NCI-H748 treated with DMSO at 0.1 percent for 48 hours (cell line): ENCODE data around the gene PIEZO1.
A peak's percentile ranks its signal among the peaks of the same experiment; 100 is the strongest.

Experiments
- DNase-seq: peaks from one replicate; lab custom pipeline; 2025; lab: John Stamatoyannopoulos, UW

Gene PIEZO1

DNA sequence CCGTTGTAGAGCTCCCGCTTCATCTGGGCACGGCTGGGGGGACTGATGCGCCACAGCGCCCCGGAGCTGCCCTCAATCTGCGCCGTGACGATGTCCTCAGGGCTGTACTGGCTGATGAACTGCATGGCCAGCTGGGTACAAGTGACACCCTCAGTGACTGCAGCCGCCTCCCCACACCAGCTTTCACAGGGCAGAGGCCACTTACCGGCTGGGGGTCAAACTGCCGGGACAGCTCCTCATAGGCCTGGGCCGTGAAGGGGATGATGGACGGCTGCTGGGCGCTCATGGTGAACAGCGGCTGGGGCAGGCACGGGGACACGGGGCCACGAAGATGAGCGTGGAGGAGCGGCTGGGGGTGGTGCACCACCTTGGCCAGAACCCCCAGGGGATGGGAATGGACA, 68.4 kb downstream of the PIEZO1 start:
- DNase-seq = no peak

DNA sequence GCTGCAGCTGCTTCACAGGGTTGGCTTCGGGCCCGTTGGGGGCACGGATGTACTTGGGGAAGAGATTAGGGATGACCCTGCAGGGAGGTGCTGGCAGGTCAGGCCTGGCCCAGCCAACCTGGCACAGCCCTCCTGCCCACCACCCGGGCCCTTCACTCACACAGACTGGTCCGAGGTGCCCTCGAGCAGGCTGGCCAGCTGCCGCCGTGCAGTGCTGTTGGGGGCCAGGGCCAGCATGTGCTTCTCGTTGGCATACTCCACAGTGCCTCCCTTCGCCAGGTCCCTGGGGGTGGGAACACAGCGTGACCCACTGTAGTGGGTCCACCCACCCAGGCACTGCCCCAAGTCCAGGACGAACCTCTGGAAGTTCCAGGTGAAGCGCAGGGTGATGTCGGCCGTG, 68.8 kb downstream of the PIEZO1 start:
- DNase-seq = no peak

DNA sequence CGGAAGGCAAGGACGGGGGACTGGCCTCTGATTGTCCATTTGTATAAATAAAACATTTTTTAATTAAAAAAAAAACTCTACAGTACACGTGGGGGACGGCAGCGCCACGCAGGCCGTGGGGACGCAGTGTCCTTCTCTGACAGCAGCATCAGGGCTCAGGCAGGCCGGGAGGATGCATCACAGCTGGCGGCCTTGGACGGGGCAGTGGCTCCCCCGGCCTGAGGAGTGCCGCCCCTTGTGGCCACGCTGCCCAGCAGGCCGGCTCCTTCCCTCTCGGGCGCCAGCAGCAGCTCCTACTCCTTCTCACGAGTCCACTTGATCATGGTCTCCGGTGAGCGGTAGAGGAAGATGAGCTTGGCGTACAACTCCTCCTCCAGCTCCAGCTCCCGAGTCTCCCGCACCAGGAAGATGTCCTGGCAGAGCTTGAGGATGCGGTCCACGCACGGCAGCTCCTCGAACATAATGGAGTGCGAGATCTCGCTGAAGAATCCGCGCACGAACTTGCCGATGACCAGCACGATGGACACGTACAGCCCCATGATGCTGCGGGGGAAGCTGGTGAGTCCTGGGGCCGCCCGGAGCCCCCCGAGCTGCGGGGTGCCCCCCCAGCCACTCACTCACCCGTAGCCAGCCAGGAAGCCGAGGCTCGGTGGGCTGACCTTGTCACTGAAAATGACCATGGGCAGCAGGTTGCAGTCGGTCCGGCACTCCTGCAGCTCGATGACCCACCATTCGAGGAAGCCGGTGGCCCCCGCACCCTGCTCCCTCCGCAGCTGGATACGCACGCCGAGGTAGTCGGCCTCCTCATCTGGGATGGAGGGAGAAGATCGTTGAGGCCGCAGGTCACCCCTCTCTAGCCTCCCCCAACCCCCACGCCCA, 69.5 kb downstream of the PIEZO1 start:
- no peak for DNase-seq

DNA sequence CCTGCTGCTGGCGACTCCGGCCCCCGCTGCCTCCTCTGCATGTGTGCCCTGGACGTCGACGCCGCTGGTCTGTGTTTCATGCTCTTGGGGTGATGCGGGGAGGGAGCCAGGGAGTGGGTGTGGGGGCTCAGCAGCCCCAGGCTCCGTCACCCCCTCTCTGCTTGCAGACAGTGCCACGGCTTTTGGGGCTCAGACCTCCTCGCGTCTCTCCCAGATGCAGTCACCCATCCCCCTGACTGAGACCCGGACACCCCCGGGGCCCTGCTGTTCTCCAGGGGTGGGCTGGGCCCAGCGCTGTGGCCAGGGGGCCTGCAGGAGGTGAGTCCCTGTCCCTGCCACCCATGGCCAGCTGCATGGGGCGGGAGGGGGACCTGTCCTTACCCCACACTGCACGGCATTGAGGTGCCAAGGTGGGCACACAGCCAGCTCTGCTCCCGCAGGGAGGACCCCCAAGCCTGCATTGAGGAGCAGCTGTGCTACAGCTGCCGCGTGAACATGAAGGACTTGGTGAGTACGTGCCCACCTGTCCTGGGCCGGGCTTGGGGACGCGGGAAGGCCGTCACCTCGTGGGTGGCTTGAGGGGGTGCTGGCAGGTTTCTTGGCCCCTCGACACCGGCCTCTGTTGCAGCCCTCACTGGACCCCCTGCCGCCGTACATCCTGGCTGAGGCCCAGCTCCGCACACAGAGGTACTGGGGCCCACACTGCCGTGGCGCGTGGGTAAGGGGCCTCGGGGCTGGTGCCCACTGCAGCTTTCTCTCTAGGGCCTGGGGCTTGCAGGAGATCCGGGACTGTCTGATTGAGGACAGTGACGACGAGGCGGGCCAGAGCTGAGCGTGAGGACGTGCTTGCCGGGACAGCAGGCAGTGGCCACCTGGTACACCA, 70.4 kb downstream of the PIEZO1 start:
- no peak for DNase-seq

DNA sequence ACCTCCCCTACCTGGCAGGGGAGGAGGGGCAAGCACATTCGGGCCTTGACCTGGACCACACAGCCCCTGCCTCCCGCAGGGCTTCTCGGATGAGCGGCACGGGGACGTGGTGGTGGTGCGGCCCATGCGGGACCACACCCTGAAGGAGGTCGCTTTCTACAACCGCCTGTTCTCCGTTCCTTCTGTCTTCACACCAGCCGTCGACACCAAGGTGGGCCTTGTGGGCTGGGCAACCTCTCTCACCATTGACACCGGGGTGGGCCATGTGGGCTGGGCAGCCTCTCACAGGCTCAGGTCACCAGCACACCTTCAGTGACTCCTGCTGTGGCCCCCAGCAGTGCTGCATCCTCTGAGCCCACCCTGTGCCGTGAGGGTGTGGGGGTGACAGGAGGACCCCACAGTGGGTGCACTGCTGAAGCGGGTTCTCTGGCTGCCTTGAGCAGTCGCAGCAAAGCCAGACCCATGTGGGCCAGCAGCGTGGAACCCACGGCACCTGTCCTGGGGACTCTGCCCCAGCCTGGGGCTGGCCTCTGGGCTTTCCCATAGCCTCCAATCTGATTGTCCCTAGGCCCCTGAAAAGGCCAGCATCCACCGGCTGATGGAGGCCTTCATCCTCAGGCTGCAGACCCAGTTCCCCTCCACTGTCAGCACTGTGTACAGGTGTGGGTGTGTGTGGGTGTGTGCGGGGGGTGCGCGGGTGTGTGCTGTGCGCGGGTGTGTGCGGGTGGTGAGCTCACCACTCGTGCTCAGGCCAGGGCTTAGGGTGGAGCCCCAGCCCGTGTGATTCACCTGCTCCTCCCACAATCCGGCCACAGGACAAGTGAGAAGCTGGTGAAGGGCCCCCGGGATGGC, 71.2 kb downstream of the PIEZO1 start:
- no peak for DNase-seq

DNA sequence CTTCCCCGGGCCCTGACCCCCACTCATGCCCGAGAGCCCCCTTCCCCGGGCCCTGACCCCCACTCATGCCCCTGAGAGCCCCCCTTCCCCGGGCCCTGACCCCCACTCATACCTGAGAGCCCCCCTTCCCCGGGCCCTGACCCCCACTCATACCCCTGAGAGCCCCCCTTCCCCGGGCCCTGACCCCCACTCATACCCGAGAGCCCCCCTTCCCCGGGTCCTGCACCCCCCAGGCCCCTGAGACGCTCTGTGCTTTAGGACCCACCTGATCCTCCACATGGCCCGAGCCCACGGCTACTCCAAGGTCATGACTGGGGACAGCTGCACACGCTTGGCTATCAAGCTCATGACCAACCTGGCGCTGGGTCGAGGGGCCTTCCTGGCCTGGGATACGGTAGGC, 72.0 kb downstream of the PIEZO1 start:
- no peak for DNase-seq

DNA sequence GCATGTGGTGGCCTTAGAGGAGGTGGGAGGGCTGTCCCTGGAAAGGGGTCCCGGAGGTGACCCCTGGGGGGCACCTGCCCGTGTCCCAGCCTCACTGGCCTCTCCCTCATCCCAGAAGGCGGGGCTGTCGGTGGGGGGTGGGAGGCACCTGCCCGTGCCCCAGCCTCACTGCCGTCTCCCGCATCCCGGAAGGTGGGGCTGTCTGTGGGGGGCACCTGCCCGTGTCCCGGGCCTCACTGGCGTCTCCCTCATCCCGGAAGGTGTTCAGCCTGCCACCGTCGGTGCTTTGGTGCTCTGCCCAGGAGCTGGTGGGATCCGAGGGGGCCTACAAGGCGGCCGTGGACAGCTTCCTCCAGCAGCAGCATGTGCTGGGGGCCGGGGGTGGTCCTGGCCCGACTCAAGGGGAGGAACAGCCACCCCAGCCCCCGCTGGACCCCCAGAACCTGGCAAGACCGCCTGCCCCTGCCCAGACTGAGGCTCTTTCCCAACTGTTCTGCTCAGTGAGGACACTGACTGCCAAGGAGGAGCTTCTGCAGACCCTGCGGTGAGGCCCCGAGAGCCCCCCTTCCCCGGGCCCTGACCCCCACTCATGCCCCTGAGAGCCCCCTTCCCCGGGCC, 72.5 kb downstream of the PIEZO1 start:
- DNase-seq = no peak

DNA sequence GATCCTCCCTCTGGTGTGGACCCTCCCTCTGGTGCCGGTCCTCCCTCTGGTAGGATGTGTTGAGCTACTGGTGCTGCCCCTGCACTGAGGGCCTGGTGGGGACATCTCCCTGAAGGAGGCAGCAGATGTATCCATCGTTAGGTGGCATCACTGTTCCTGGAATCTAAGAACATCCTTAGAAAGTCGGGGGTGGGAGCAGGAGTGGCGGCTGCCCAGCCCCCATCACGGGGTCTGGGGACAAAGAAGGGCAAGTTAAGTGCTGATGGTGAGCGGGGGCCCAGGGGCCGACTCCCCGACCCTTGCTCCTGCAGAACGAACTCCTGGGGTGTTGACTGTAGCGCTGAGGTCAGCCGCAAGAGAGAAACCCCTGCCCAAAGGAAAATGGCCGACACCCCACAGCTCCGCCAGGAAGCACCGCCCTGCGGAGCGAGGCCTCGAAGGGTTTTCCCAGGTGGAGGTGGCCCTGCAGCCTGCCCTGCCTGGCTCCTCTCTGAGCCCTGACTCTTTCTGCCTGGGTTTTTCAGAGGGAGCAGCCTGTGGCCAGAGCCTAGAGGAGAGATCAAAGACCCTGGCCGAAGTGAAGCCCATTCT, 73.2 kb downstream of the PIEZO1 start:
- no peak for DNase-seq

DNA sequence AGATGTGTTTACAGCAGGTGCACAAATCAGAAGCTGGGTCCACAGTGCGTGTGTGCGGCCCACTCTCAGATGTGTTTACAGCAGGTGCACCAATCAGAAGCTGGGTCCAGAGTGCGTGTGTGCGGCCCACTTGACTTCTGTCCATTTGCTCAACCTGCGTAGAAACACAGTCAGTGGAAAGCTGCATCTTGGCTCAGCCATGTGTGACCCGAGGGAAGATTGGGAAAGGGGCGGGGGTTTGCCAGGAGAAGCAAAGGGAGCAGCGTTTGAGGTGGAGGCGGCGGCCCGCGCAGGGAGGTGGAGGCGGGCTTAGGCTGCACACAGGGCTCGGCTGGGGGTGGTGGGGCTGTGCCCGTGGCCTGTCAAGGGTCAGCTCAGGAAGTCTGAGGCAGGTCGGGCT, 74.5 kb downstream of the PIEZO1 start:
- DNase-seq = no peak

DNA sequence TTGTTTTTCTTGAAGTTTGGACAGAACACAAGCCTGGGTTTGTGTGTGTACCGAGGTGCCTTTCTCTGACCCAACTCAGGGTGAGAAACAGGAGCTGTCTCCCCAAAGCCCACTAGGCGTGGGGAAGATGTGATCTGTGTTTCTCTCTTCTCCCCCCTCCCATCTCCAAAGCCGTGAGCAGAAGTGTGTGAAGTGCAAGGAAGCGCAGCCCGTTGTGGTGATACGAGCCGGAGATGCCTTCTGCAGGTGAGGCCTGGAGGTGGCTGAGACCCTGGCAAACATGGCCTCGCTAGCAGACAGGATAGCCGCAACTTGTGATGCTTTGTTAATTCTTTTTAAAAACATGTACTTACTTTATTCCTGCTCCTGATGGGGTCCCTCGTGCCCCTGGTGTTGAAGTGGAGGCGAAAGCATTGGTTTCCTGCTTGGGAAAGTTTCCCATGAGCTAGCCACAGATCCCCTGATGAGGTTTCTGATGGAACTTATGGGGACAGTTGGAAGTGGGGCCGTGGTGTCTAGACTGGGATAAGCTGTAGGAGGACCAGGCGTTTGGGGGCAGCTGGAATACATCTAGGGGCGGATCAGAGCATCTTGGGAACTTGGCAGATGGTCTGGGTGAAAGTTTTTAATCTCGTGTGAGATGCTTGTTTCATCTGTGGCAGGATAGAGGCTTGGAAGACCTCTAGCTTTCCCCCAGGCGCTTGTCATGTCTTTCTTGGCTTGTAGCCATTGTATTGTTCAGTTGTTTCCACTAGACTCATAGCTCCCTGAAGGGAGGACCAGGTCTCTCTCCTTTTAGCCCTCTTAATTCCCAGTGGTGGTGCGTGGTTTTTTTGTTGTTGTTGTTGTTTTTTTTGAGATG, 77.8 kb downstream of the PIEZO1 start:
- DNase-seq = no peak

DNA sequence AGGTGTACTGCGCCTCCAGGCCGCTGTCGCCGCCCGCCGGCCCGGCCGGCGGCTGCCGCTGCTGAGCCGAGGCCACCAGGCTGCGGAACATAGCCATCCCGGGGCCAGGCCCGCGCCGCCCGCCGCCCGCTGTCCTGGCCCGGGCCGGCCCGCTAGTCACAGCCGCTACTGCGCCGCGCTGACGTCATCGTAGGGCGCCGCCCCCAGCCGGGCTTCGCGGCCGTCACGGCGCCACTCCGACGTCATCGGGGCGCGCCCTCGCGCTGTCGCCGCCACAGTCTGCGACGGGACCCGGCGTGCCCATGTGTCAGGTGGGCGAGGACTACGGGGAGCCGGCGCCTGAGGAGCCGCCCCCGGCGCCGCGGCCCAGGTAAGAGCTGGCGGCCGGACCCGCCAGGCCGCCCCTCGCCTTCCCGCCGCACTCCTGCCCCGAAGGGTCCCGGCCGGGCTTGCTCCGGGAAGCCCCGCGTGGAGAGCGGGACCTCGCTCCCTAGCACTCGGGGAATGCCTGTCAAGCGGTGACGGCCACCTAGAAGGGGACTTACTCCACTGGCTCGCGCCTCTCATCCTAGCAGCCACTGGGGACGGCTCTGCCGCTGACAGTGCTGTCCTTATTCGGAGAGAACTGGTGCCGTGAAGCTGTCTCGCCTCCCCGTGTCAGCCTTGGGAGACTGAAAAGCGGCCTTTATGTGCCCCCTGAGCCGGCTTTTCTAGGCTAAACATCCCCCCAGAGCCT, 78.6 kb downstream of the PIEZO1 start, which contains the start of the genes CTU2 and RNF166:
Gene CTU2 (plus strand): TSS at position 275 of the 736 bp plus-strand sequence. CDS start 28 bp downstream, at position 303.
Gene RNF166 (minus strand): TSS at position 180 of the 736 bp plus-strand sequence. CDS start 83 bp downstream, at position 97.
- DNase-seq = peak; percentile 19

DNA sequence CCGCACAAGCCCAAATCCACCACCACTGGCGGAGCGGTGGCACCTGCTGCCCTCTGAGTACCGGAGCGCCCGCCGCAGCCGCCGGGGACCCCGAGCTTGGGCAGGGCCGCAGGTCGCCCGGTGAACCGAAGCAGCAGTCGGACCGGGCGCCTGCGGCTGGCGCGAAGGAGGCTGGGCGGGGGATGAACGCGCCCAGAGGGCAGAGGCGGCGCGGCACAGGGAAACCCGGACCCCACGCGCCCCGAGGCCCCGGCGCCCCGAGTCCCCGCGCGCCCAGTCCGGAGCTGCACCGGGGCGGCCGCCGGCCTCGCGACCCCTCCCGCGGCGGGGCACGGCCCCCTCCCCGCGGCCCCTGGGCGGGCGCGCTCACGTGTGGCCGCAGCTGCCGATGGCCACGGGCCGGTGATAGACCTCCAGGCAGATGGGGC, 79.2 kb downstream of the PIEZO1 start:
- no peak for DNase-seq

DNA sequence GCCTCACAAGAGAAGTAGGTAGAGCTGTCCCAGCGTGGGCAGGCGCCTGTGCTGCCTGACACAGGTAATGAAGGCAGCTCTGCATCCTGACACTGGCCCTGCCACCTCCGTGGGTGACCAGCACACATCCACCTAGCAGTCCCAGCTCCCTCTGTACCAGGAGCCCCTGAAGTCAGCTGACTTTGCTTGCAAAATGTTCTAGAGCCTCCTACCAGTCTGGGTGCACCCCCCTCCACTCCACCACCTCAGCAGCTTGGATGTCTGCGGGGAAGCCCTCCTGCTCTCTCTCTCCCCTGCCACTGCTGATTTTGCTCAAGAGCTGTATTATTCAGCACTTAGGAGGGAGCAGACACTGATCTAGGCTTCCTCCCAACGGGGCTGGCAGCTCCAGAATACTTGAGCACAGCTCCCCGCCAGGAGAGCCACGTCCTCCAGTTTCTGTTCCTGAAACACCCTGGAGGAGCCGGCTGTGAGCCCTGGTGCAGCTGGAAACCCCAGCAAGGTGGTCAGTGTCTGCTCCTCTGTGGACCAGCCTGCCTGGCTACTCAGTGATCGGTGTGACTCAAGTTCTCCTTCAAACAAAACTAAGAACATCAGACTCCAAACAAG, 79.8 kb downstream of the PIEZO1 start:
- no peak for DNase-seq

DNA sequence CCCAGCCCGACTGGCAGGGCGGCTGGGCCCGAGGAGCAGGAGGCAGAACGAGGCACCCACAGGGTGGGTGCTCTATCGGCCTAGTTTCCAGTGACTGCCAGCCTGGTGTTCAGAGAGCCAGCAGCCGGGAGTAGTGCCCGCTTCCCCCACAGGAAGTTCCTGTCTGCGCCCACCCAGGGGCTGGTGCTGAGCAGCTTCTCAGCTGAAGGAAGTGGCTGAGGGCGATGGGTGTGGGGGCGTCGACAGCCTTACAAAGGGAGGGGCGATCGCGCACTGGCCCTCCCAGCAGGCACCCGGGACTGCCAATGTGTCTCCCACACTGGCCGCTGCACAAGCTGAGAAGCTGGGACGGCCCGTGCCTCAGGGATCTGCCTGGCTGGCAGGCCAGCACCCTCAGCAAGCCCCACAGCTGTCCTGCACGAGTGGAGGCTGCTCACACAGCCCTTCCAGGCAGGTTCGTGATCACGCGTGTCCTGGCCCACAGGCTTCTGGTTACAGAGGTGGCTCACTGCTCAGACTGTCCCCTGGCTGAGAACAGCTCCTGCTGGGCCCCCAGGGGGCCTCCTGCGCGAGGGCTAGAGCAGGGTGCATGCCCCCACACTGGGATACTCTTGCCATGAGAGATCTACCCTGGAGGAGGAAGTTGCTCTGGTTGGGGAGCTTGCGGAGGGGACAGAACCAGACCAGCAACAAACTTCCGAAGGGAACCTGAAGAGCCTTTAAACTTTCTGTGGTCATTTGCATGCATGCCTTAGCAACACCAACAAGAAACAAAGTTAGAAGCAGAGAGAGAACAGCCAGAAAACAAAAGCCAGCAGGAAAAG, 81.3 kb downstream of the PIEZO1 start:
- no peak for DNase-seq

DNA sequence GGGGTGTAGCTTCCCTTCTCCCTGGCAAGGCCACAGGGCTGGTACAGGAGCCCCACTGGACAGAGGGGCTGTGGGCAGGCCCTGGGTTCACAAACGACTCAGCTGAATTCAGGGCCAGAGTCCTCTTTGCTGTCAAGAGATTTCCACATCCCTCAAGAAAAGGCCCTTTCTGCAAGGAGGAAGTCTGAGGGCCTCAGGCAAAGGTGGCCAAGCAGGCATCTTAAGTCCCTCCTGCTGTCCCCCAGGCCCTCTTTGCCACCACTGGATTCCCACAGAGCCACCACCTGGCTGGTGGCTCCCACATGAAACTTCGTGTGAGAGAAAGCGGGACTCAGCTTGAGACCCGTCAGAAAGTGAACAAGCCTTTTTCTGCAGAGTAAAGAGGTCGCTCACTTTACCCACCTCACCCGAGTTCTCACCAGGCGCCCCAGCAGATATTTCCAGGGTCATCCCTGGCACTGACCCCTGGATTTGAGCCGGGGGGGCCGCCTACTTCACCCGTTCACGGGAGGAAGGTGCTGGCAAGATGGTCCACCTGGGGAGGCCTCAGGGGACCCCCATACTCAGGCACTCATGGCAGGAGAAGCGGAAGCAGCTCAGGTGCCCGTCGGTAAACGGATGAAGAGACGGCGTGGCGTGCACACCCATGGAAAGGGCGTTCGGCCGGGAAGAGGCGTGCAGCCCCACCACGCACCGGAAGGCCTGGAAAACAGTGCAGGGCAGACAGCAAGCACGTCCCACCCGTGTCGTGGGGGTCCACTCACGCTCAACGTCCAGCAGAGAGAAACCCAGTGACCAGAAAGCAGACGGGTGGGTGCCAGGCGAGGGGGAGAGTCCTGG, 82.4 kb downstream of the PIEZO1 start:
- DNase-seq = no peak

DNA sequence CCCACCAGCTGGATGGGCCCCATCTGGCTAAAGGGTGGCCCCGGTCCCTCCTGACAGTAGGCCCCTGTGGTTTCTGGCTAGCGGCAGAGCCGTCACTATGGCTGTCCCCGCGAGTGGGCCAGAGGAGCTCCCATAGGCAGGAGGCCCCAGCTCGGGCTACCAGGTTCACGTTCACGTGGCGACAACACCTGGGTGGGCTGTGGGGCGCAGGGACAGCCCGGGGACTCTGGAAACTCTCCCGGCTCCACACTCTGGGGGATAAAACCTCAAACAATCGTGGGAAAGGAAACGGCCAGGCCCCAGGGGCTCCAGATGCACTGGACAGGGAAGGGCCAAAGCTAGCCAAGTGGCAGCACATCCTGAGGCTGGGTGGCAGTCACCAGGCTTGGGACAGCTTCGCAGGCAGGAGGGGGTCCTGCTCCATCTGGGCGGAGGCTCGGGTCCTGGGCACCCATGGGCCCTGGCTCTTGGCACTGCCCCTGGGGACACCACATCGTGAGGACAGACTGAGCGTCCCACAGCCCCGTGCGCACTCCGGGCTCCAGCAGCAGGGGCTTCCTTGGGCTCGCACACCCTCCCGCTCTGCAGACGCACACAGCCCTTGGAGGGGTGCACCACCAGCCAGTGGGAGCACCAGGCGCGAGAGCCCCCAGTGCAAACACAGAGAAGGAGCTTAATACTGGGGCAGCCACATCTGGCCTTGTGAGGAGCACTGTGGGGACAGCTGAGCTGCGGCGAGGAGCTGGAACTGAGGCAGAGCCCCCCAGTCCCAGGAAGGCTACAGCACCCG, 83.2 kb downstream of the PIEZO1 start:
- DNase-seq = no peak
